HepG2 (cell line): ENCODE results near the gene MRPL34. TPM values are rescaled to one million over a fixed set of nuclear protein-coding genes. Genes with fewer than 3 reads are reported as not detected.

Experiments
- EED ChIP-seq: sonication (generic); formaldehyde crosslinking; IDR thresholded peaks from 2 replicates; pipeline ENCODE4 v1.5.0; 2020; ENCODE audit warnings: mild to moderate bottlenecking, missing genetic modification reagents
- HNRNPH1 ChIP-seq: fragments of 200-400 bp; formaldehyde crosslinking; optimal IDR thresholded peaks from 2 replicates; pipeline ENCODE3; 2017; ENCODE audit warnings: mild to moderate bottlenecking, low read depth, low read length
- HOXA9 ChIP-seq: sonication (generic); formaldehyde crosslinking; IDR thresholded peaks from 2 replicates; pipeline ENCODE4 v1.8.1; 2022; ENCODE audit warnings: missing genetic modification reagents, mild to moderate bottlenecking, moderate library complexity, borderline replicate concordance
- JUND ChIP-seq: sonication (generic); formaldehyde crosslinking; IDR thresholded peaks from 2 replicates; pipeline ENCODE4 v1.8.0; 2022; ENCODE audit warnings: mild to moderate bottlenecking, missing genetic modification reagents
- KAT7 ChIP-seq: IDR thresholded peaks from 2 replicates; pipeline ENCODE4 v1.6.1; 2018; ENCODE audit warnings: borderline replicate concordance, missing compliant biosample characterization
- KDM1A ChIP-seq: IDR thresholded peaks from 2 replicates; pipeline ENCODE4 v1.6.1; 2016; ENCODE audit warnings: missing compliant biosample characterization
- MEIS1 ChIP-seq: sonication (generic); formaldehyde crosslinking; IDR thresholded peaks from 2 replicates; pipeline ENCODE4 v1.9.0; 2021; ENCODE audit warnings: mild to moderate bottlenecking, missing genetic modification reagents, moderate library complexity, borderline replicate concordance
- PAWR ChIP-seq: sonication (generic); formaldehyde crosslinking; IDR thresholded peaks from 2 replicates; pipeline ENCODE4 v1.4.0; 2020; ENCODE audit warnings: missing genetic modification reagents, mild to moderate bottlenecking, borderline replicate concordance
- PCBP2 ChIP-seq: fragments of 200-400 bp; formaldehyde crosslinking; optimal IDR thresholded peaks from 2 replicates; pipeline ENCODE3; 2018; ENCODE audit warnings: low read length, low read depth; ENCODE audit not compliant: poor library complexity, severe bottlenecking
- PHF5A ChIP-seq: IDR thresholded peaks from one replicate; pipeline ENCODE4 v1.6.1; 2018; ENCODE audit warnings: low read depth, missing genetic modification reagents; ENCODE audit not compliant: unreplicated experiment
- TRIM22 ChIP-seq: fragments of 450-650 bp; IDR thresholded peaks from 2 replicates; pipeline ENCODE4 v1.6.1; 2017
- XBP1 ChIP-seq: sonication (generic); formaldehyde crosslinking; IDR thresholded peaks from 2 replicates; pipeline ENCODE4 v1.5.0; 2020; ENCODE audit warnings: missing genetic modification reagents
- ZNF10 ChIP-seq: sonication (generic); formaldehyde crosslinking; IDR thresholded peaks from 2 replicates; pipeline ENCODE4 v1.4.0; 2020; ENCODE audit warnings: mild to moderate bottlenecking, low read depth, missing genetic modification reagents, borderline replicate concordance
- ZNF256 ChIP-seq: sonication (generic); formaldehyde crosslinking; conservative IDR thresholded peaks from 2 replicates; pipeline ENCODE4 v1.4.0; 2020; ENCODE audit warnings: missing genetic modification reagents
- ZNF264 ChIP-seq: sonication (generic); formaldehyde crosslinking; IDR thresholded peaks from 2 replicates; pipeline ENCODE4 v1.4.0; 2020; ENCODE audit warnings: missing genetic modification reagents
- ZNF350 ChIP-seq: sonication (generic); formaldehyde crosslinking; IDR thresholded peaks from 2 replicates; pipeline ENCODE4 v1.4.0; 2020; ENCODE audit warnings: mild to moderate bottlenecking, low read depth, missing genetic modification reagents, borderline replicate concordance
- ZNF503 ChIP-seq: sonication (generic); formaldehyde crosslinking; IDR thresholded peaks from 2 replicates; pipeline ENCODE4 v1.4.0; 2020; ENCODE audit warnings: missing genetic modification reagents
- ZNF556 ChIP-seq: sonication (generic); formaldehyde crosslinking; IDR thresholded peaks from 2 replicates; pipeline ENCODE4 v1.4.0; 2020; ENCODE audit warnings: mild to moderate bottlenecking, missing genetic modification reagents, borderline replicate concordance
- ZNF577 ChIP-seq: sonication (generic); formaldehyde crosslinking; IDR thresholded peaks from 2 replicates; pipeline ENCODE4 v1.4.0; 2020; ENCODE audit warnings: mild to moderate bottlenecking, low read depth, missing genetic modification reagents, borderline replicate concordance
- ZNF670 ChIP-seq: sonication (generic); formaldehyde crosslinking; IDR thresholded peaks from 2 replicates; pipeline ENCODE4 v1.8.0; 2022; ENCODE audit warnings: mild to moderate bottlenecking, missing genetic modification reagents, borderline replicate concordance
- polyA plus RNA-seq, 8 experiments: library from polyadenylated mRNA; depleted of rRNA in 3 of 8; stranded (reverse) in 7 of 8; unstranded in 1 of 8; fragments of >200 nt; fragmentation: Illumina TruSeq in 4 of 8; extraction: Trizol in 4 of 8; gene quantifications; 2 replicates each; pipeline versions ENCODE4 v1.2.1 to v1.2.3, GENCODE V29; 2011 to 2016; ENCODE audit warnings: low read depth in 4 of 8, missing spikeins in 1 of 8, mixed read lengths in 1 of 8; ENCODE audit not compliant: insufficient read depth in 1 of 8
- total RNA-seq, 5 experiments: library from RNA; depleted of rRNA; stranded (reverse); fragments of >200 nt; fragmentation: Illumina TruSeq; extraction: Trizol; gene quantifications; 2 replicates each; pipeline ENCODE4 v1.2.3, GENCODE V29; 2016; ENCODE audit warnings: low read depth in 1 of 5
- TF ChIP-seq, protein P1 (sequence below): sonication (generic); formaldehyde crosslinking; IDR thresholded peaks from 2 replicates; pipeline ENCODE4 v1.8.1; 2023; ENCODE audit warnings: mild to moderate bottlenecking, inconsistent platforms, moderate library complexity, missing genetic modification reagents, borderline replicate concordance
- TF ChIP-seq, protein P2 (sequence below): sonication (generic); formaldehyde crosslinking; IDR thresholded peaks from 2 replicates; pipeline ENCODE4 v1.5.0; 2020; ENCODE audit warnings: mild to moderate bottlenecking, missing genetic modification reagents

Gene MRPL34
- total and polyA plus RNA-seq, 2 of the 13 experiments (the other 11 are each of a cell fraction or from before 2014, with no cell fraction given), result 74.0 to 77.3 TPM

DNA sequence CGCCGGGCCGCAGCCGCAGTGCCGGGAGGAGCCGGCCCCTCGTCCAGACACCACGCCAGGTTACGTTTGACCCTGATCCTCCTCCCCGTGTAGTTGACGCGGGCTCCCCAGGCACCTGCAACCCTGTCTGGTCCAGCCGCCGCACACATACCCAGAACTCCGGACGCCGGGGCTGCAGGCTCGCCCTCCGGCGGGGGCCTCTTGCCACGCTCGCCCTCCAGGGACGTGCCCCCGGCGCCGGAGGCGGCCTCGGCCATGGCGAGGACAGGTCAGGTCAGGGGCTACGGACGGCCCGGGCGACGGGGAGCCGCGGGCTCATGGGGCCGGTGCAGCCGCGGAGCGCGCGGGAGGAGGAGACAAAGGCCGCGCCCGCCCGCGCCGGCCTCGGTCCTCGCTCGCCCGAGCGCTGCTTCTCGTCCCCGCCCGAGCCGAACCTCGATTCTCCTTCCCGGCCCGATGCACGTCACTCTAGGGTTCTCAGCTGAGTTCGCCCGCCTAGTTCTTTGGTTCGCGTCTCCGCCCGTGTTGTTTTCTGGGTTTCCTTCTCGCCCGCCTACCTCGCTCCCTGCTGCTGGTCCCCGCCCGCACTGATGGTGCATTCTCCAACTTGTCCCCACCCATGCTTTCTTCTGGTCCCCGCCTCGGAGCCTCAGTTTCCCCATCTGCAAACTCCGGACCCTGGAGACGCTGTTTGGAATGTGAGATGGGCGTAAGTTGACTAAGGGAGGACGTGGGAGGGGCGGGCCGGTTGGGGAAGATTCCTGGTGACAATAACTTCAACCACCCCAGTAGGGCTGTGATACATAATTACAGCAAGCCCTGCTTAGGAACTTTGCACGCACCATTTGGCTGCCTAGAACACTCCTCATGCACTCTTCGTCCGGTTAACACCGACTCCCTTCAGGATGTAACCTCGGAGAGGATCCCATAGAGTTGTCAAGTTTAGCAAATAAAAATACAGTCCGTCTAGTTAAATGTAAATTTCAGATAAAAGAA, 29.0 kb downstream of the MRPL34 start, which contains the start of gene ANO8 (continued):
- no peak for TF ChIP-seq ZNF670 (CRISPR knock-in tag)
- TF ChIP-seq, protein P1, sequence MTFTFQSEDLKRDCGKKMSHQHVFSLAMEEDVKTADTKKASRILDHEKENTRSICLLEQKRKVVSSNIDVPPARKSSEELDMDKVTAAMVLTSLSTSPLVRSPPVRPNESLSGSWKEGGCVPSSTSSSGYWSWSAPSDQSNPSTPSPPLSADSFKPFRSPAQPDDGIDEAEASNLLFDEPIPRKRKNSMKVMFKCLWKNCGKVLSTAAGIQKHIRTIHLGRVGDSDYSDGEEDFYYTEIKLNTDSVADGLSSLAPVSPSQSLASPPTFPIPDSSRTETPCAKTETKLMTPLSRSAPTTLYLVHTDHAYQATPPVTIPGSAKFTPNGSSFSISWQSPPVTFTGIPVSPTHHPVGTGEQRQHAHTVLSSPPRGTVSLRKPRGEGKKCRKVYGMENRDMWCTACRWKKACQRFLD (CRISPR knock-in tag), result no peak
- TF ChIP-seq HOXA9 (CRISPR knock-in tag), result no peak
- TF ChIP-seq KDM1A (CRISPR knock-in tag), result no peak
- TF ChIP-seq TRIM22, result no peak
- TF ChIP-seq ZNF350 (CRISPR knock-in tag), result peak; percentile 26; the same call in 1 of the 2 replicates
- TF ChIP-seq JUND, result 0 out of 2 replicates have a peak, but pooled peaks have one; percentile 51
- no peak for TF ChIP-seq ZNF577
- no peak for TF ChIP-seq PHF5A (CRISPR knock-in tag)
- no peak for TF ChIP-seq ZNF10
- TF ChIP-seq ZNF503 (CRISPR knock-in tag), result no peak
- TF ChIP-seq PAWR (CRISPR knock-in tag), result no peak
- 0 out of 2 replicates have a peak, but pooled peaks have one; percentile 37 for TF ChIP-seq EED (CRISPR knock-in tag)
- TF ChIP-seq HNRNPH1, result no peak
- TF ChIP-seq ZNF264 (CRISPR knock-in tag), result 0 out of 2 replicates have a peak, but pooled peaks have one; percentile 24
- 0 out of 2 replicates have a peak, but pooled peaks have one; percentile 15 for TF ChIP-seq ZNF556 (CRISPR knock-in tag)
- TF ChIP-seq KAT7 (CRISPR knock-in tag), result peak; percentile 67; the same call in 1 of the 2 replicates
- TF ChIP-seq, protein P2, sequence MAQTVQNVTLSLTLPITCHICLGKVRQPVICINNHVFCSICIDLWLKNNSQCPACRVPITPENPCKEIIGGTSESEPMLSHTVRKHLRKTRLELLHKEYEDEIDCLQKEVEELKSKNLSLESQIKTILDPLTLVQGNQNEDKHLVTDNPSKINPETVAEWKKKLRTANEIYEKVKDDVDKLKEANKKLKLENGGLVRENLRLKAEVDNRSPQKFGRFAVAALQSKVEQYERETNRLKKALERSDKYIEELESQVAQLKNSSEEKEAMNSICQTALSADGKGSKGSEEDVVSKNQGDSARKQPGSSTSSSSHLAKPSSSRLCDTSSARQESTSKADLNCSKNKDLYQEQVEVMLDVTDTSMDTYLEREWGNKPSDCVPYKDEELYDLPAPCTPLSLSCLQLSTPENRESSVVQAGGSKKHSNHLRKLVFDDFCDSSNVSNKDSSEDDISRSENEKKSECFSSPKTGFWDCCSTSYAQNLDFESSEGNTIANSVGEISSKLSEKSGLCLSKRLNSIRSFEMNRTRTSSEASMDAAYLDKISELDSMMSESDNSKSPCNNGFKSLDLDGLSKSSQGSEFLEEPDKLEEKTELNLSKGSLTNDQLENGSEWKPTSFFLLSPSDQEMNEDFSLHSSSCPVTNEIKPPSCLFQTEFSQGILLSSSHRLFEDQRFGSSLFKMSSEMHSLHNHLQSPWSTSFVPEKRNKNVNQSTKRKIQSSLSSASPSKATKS (CRISPR knock-in tag), result no peak
- TF ChIP-seq ZNF256 (CRISPR knock-in tag), result no peak
- TF ChIP-seq PCBP2, result no peak
- no peak for TF ChIP-seq XBP1 (CRISPR knock-in tag)
- TF ChIP-seq MEIS1, result peak; percentile 27; the same call in 1 of the 2 replicates
